GM18519 (cell line): Measurements from ENCODE around the gene FCAMR.

ENCODE experiments used
- ATAC-seq: cut with Tn5 transposase; IDR thresholded peaks from one replicate; pipeline ENCODE4 v1.9.1; 2021; ENCODE audit warnings: mild to moderate bottlenecking, moderate library complexity; ENCODE audit not compliant: unreplicated experiment, low FRiP score

The FCAMR gene

GRCh38 chr1:207000651-207001291 lies 30.5 kb upstream of the FCAMR start:
- no peak for ATAC-seq

GRCh38 chr1:206998816-206999215 lies 28.6 kb upstream of the FCAMR start:
- ATAC-seq = no peak

- no peak for ATAC-seq
These were observed 22.5 kb upstream of the FCAMR start for GRCh38 chr1:206992790-206993189.

GRCh38 chr1:206987873-206988272 lies 17.6 kb upstream of the FCAMR start:
- no peak for ATAC-seq

GRCh38 chr1:206986885-206987284 lies 16.6 kb upstream of the FCAMR start:
- no peak for ATAC-seq

- no peak for ATAC-seq
These were observed 16.1 kb upstream of the FCAMR start for GRCh38 chr1:206986402-206986801.

GRCh38 chr1:206985162-206985749 lies 15.0 kb upstream of the FCAMR start:
- ATAC-seq = no peak

- no peak for ATAC-seq
These were observed 12.0 kb upstream of the FCAMR start for GRCh38 chr1:206982216-206982615.

GRCh38 chr1:206979379-206980043 lies 9.3 kb upstream of the FCAMR start:
- ATAC-seq = no peak

- no peak for ATAC-seq
These were observed 8.0 kb upstream of the FCAMR start for GRCh38 chr1:206978259-206978658.

GRCh38 chr1:206975306-206975705 lies 5.0 kb upstream of the FCAMR start:
- no peak for ATAC-seq

- ATAC-seq = no peak
These were observed 3.9 kb upstream of the FCAMR start for GRCh38 chr1:206974140-206974539.

- no peak for ATAC-seq
These were observed 2.5 kb upstream of the FCAMR start for GRCh38 chr1:206972728-206973127.

- peak; percentile 67 for ATAC-seq
These were observed 882 bp upstream of the FCAMR start for GRCh38 chr1:206971029-206971655.

GRCh38 chr1:206969090-206969489 lies 1.2 kb downstream of the FCAMR start:
- ATAC-seq = no peak

- ATAC-seq = no peak
These were observed 3.0 kb downstream of the FCAMR start for GRCh38 chr1:206967096-206967849.

- no peak for ATAC-seq
These were observed 4.5 kb downstream of the FCAMR start for GRCh38 chr1:206965781-206966180.

- no peak for ATAC-seq
These were observed 6.5 kb downstream of the FCAMR start for GRCh38 chr1:206963740-206964139.

GRCh38 chr1:206963119-206963712 lies 7.0 kb downstream of the FCAMR start:
- no peak for ATAC-seq

- no peak for ATAC-seq
These were observed 8.0 kb downstream of the FCAMR start for GRCh38 chr1:206962272-206962671.
